Panc1 (cell line): Measurements from ENCODE around the gene ANKRD60. TPM values are rescaled to one million over a fixed set of nuclear protein-coding genes. Genes with fewer than 3 reads are reported as not detected.

Experiments used
- ATAC-seq: fragments of 200-7000 bp; cut with Tn5 transposase; 2 replicates; pipeline ENCODE4 v1.9.1; 2020; ENCODE audit warnings: mild to moderate bottlenecking, moderate library complexity
- BruUV-seq: library from RNA; stranded (reverse); fragments of 400-500 nt; replicated peaks from 2 replicates; lab custom pipeline; 2021; lab: Mats Ljungman, UMichigan
- CTCF ChIA-PET: fragments of 300-600 bp; sonication (Branson Sonifier 250); formaldehyde crosslinking; loops from one replicate; lab custom pipeline; 2022; ENCODE audit warnings: antibody characterized with exemption; lab: Charles Lee
- POLR2A ChIA-PET: fragments of 300-600 bp; sonication (Branson Sonifier 250); formaldehyde crosslinking; loops from one replicate; lab custom pipeline; 2022; ENCODE audit warnings: antibody characterized with exemption; lab: Charles Lee
- DNase-seq: peaks from one replicate; pipeline ENCODE4 v3.0.0-alpha.2; 2010; ENCODE audit warnings: low read depth, low spot score
- H3K27ac ChIP-seq: 2 replicates; pipeline ENCODE4 v1.5.1; 2011; ENCODE audit warnings: mild to moderate bottlenecking, low read length, inconsistent platforms
- H3K27me3 ChIP-seq: fragments of 200-500 bp; sonication (Bioruptor generic); 2 replicates; pipeline ENCODE4 v1.6.0; 2014; ENCODE audit warnings: low read length, inconsistent platforms; ENCODE audit not compliant: control insufficient read depth, insufficient read depth
- H3K36me3 ChIP-seq: fragments of 200-500 bp; sonication (Bioruptor generic); 2 replicates; pipeline ENCODE4 v1.5.1; 2014; ENCODE audit warnings: inconsistent platforms, mild to moderate bottlenecking, low read length, moderate library complexity; ENCODE audit not compliant: control insufficient read depth, insufficient read depth
- H3K4me1 ChIP-seq: 2 replicates; pipeline ENCODE4 v1.5.1; 2011; ENCODE audit warnings: inconsistent platforms, mild to moderate bottlenecking, low read length, moderate library complexity; ENCODE audit not compliant: control insufficient read depth, insufficient read depth
- H3K4me3 ChIP-seq, 2 experiments: 2 replicates each; pipeline ENCODE4 v1.5.1; 2011 to 2012; ENCODE audit warnings: low read depth in 2 of 2, low read length in 2 of 2, mild to moderate bottlenecking in 2 of 2, inconsistent platforms in 1 of 2, moderate library complexity in 1 of 2
- H3K9me3 ChIP-seq: fragments of 200-500 bp; sonication (Bioruptor generic); 2 replicates; pipeline ENCODE4 v1.5.1; 2014; ENCODE audit warnings: low read depth, mild to moderate bottlenecking, inconsistent platforms, low read length, moderate library complexity; ENCODE audit not compliant: control insufficient read depth, insufficient read depth
- POLR2AphosphoS5 ChIP-seq: IDR thresholded peaks from 2 replicates; pipeline ENCODE4 v1.6.1; 2012; ENCODE audit warnings: mild to moderate bottlenecking, low read depth, low read length, moderate library complexity
- REST ChIP-seq, 2 experiments: IDR thresholded peaks; 2 replicates each; pipeline ENCODE4 v1.6.1; 2011 to 2012; ENCODE audit warnings: low read depth in 2 of 2, control low read depth in 1 of 2, low read length in 1 of 2, mild to moderate bottlenecking in 1 of 2, moderate library complexity in 1 of 2; ENCODE audit not compliant: insufficient read depth in 1 of 2
- SIN3A ChIP-seq: IDR thresholded peaks from 2 replicates; pipeline ENCODE4 v1.6.1; 2012; ENCODE audit warnings: low read depth, mild to moderate bottlenecking, low read length, moderate library complexity, borderline replicate concordance; ENCODE audit not compliant: insufficient read depth
- TCF7L2 ChIP-seq: IDR thresholded peaks from 2 replicates; pipeline ENCODE4 v1.6.1; 2011; ENCODE audit warnings: mild to moderate bottlenecking, low read depth, low read length, inconsistent platforms
- in situ Hi-C: cut with HindIII; loops from 2 replicates; pipeline ENCODE4 v1.10.0; 2016; ENCODE audit warnings: low sequenced_read_pairs, low pct_unique_long_range_greater_than_20kb
- intact Hi-C: fragments of 100-400 bp; cut with micrococcal nuclease; formaldehyde crosslinking; loops from one replicate; pipeline ENCODE4 v1.10.0; 2022; ENCODE audit not compliant: unreplicated experiment
- total RNA-seq: library from RNA; stranded (reverse); gene quantifications from one replicate; pipeline ENCODE4 v1.2.1, GENCODE V29; 2021; ENCODE audit not compliant: unreplicated experiment
- TF ChIP-seq, protein P1 (sequence below): fragments of 450-650 bp; IDR thresholded peaks from 2 replicates; pipeline ENCODE4 v1.5.1; 2017; ENCODE audit warnings: mild to moderate bottlenecking

The ANKRD60 gene
- total RNA-seq, 1 experiment from 2014 or later, result not detected

DNA sequence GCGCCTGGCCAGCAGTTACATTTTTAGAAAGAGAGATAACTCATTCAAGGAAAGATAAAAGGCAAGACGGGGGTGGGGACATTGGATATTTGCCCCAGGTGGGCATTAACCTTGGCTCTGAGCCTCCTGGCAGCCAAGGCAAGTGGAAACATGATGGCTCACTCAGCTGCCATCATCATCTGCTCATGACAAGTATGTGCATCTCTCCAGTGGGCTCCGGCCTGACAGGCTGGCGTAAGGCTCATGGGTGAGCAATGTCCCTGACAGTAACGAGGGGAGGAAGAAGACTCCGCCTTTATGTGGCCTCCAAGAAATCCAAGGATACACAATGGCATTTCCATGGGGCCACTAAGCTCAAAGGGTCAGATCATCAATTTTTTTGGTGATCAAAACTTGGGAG is 13.3 kb downstream of the ANKRD60 start:
- no peak for TF ChIP-seq POLR2AphosphoS5
- TF ChIP-seq, protein P1, sequence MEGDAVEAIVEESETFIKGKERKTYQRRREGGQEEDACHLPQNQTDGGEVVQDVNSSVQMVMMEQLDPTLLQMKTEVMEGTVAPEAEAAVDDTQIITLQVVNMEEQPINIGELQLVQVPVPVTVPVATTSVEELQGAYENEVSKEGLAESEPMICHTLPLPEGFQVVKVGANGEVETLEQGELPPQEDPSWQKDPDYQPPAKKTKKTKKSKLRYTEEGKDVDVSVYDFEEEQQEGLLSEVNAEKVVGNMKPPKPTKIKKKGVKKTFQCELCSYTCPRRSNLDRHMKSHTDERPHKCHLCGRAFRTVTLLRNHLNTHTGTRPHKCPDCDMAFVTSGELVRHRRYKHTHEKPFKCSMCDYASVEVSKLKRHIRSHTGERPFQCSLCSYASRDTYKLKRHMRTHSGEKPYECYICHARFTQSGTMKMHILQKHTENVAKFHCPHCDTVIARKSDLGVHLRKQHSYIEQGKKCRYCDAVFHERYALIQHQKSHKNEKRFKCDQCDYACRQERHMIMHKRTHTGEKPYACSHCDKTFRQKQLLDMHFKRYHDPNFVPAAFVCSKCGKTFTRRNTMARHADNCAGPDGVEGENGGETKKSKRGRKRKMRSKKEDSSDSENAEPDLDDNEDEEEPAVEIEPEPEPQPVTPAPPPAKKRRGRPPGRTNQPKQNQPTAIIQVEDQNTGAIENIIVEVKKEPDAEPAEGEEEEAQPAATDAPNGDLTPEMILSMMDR, result no peak
- no peak for TF ChIP-seq REST (IDR thresholded peaks at IDR 0.05; ENCODE audit: insufficient read depth in 1 of 2, low read depth in 2 of 2, low read length in 1 of 2)
- no peak for TF ChIP-seq SIN3A
- no peak for TF ChIP-seq TCF7L2
- no peaks in the 10 kb centered on the region for H3K9me3 ChIP-seq
- H3K27ac ChIP-seq, result no peak overlapping the region
- in situ Hi-C loops (no loop called here), intact Hi-C loops (no loop called here)
- CTCF ChIA-PET, result interaction anchor here (0.5 to 0.6 kb wide), 2 partner anchors 564 to 688 kb away, joined by 4 to 5 read pairs; no protein-coding TSS in a partner anchor
- no peaks in the 10 kb centered on the region for H3K27me3 ChIP-seq
- H3K4me3 ChIP-seq, result no peak overlapping the region
- no peaks in the 10 kb centered on the region for H3K36me3 ChIP-seq
- POLR2A ChIA-PET, result no interaction called here
- BruUV-seq, result no TSS peak
- ATAC-seq, result no peak
- DNase-seq, result no peak
- H3K4me1 ChIP-seq, result peaks cover 2% of the 10 kb centered on the region; the same call in 1 of the 2 replicates

DNA sequence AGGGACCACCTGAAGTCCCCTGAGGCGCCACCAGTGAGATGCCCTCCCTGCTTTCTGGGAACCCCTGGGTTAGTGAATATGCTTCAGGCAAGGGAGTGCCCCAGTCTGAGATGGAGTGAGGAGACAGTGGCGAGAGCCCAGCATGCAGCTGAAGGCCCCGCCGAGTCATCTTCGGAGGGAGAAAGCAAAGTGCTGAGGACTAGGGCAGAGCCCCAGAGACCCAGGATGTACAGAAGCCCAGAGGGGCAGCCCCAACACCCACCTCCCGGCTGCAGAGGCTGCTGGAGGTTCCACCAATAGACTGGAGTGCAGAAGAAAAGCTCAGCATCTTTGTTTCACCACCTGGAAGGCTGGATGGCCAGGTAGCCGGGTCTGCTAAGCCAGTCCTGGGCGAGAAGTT is 14.1 kb downstream of the ANKRD60 start:
- H3K36me3 ChIP-seq, result no peaks in the 10 kb centered on the region
- TF ChIP-seq, protein P1, result no peak
- TF ChIP-seq SIN3A (no peak), TCF7L2 (no peak), POLR2AphosphoS5 (no peak)
- H3K9me3 ChIP-seq, result no peaks in the 10 kb centered on the region
- no TSS peak for BruUV-seq
- no peak overlapping the region for H3K4me3 ChIP-seq
- peaks cover 2% of the 10 kb centered on the region; the same call in 1 of the 2 replicates for H3K4me1 ChIP-seq
- in situ Hi-C loops (no loop called here), intact Hi-C loops (loop anchor here (5.0 kb wide), 1 partner anchor 697 kb away; no protein-coding TSS in a partner anchor)
- no peak for DNase-seq
- no peak for ATAC-seq
- CTCF ChIA-PET, result interaction anchor here (0.6 kb wide), 1 partner anchor 563 kb away, joined by 4 read pairs; no protein-coding TSS in a partner anchor
- POLR2A ChIA-PET, result no interaction called here
- no peaks in the 10 kb centered on the region for H3K27me3 ChIP-seq
- no peak overlapping the region for H3K27ac ChIP-seq
